CD4-positive, alpha-beta T cell treated with Interleukin-10 for 1 hour (primary cell): ENCODE measurements around the gene A4GNT.

Experiments used
- DNase-seq: peaks from one replicate; pipeline ENCODE4 v3.0.0-alpha.2; 2020

Gene A4GNT

GRCh38 chr3:138078096-138078495 is 54.1 kb downstream of the A4GNT start:
- no peak for DNase-seq
